GM18868 (cell line): Measurements from ENCODE around the gene TENM3.

Experiments used
- ATAC-seq: cut with Tn5 transposase; IDR thresholded peaks from one replicate; pipeline ENCODE4 v1.9.1; 2021; ENCODE audit warnings: mild to moderate bottlenecking, moderate library complexity; ENCODE audit not compliant: unreplicated experiment

The TENM3 gene

DNA sequence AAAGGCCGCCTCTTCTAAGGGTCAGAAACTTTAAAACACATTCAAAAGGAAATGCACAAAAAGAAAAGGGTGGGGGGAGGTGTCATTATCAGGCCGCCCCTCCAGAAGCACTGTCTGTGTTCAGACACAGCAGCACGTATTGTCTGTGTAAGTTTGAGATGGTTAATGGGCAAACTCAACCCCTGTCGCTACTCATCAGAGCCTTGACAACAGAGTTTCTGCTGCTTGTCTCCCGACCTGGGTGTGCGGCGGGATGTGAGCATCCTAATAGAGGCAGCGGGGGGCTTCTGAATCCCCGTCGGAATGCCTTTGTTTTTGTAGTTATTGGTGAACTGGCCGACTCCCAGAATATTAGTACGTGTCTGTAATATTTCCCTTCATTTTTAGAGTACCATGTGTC is 515.1 kb downstream of the TENM3 start:
- ATAC-seq, result no peak

DNA sequence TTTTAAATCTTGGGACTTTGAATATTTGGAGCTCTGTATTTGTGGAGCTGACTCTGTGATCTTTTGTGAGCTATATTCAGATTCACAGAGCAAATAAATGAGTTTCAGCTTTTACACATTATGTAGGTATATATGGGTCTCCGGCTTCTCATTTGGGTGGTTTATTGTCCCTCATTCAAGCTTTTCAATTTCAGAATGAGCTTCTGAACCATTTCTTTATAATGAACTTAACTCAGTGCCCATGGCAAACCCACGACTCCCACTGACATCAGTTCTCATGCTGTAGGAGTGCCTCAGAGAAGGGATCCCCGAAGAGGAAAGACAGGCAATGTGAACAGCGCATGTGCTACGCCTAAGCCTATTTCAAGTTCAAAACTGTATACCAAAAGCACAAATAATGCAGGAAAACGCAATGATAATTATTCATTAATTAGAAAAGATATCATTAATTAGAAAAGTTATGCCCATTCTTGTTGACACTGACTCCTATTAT is 517.4 kb downstream of the TENM3 start:
- no peak for ATAC-seq

DNA sequence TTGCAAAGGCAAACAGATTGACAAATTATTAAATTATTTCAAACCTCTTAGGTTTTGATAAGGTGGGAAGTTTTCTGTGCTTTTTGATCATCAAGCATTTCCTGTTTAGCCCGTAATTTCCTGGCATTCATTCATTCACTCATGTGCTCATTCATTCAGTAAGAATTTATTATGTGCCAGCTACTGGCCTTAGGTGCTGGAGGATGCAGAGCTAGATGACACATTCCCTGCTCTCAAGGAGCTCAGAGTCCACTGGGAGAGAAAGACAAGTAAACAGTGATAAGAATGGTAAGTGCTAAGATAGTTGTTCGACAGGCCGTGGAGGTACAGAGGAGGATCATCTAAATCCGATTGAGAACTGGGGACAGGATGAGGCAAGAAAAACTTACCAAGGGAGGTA is 520.9 kb downstream of the TENM3 start:
- no peak for ATAC-seq

DNA sequence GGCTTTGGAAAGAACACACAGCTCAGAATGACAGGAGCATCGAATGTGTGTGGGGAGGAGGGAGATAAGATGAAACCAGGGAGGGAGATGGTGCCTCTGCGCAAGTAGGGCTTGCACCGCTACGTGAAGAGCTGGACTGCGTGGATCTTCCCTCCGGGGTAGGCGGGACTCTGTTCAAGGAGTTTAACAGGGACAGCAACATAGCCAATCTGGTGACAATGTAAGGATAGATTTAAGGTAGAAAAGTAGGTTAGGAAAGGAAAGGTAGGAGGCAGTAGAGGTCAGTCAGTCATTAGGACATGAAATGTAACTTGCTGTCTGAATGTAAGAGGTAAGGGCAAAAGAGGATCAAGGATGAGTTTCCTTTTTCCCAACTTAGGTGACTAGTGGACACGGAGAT is 521.4 kb downstream of the TENM3 start:
- no peak for ATAC-seq

DNA sequence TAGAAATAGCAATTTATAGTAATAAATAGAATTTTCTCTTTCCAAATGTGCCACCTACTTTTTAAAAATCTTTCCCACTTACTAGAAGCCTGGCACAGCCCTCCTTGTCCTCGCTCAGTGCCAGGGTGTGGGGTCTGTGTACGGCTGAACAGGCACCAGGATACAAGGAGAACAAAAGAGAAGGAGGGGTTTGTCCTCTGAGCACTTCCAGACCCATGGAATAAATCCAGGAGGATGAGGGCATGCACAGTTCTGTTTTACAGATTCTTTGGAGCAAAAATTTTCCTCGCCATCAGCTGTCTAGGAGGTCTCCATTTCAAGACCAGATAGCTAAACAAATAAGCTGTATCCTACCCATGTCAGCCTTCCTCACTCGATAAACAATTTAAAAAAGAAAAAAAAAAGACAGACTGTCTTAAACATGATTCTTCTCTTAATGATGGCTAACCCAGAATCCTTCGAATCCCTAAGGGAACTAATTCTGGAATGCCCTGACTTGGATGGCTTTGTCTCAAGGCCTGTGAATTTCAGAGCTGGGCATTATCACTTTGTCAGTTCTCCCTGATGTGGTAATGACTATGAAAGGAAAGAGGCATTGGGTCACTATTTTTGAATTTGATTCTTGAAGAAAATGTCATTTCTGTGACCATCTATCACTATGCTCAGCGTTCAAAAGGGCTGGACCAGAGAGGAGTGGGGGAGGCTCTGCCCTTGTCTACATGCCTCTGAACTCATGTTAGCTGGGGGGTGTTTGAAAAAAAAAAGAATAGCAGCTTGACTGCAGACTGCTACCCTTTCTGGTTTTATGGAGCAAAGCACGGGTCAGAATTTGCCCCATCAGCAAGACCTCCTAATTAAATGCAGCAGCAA is 523.0 kb downstream of the TENM3 start:
- no peak for ATAC-seq

DNA sequence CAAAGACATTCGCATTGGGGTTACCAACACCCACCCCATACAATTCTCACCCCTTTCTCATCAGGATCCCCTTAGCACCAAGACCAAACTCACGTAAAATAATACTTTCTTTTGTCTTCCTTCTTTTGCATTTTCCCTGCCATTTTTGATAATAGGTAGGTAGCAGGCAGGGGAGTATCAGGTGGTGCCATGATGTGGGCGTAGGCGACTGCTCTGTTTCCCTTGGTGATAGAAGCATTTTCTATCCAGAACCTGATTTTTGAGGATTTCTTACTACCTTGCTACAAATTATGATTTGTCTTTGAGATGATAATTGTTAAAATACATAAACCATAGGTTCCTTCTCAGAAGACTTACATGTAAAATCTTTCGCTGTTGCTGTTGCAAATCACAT is 523.7 kb downstream of the TENM3 start:
- ATAC-seq, result no peak

DNA sequence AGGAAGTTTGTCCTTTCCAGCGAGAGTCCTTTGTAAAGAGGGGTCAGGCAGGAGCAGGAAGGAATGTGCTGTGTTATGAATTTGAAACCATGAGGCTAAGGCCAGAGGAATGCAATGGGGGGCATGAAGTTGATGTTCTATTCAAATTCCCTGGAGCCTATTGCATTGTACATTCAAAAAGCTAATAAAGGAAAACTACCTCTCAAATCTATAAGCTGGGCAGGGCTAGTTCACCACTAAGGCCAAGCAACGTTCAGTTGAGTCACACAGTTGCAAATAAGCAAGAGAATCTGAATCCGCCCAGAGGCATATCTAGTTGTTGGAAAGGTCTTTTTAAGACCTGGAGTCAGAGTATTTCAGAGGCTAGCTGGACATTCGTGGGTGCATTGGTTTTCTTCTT is 525.6 kb downstream of the TENM3 start:
- no peak for ATAC-seq

DNA sequence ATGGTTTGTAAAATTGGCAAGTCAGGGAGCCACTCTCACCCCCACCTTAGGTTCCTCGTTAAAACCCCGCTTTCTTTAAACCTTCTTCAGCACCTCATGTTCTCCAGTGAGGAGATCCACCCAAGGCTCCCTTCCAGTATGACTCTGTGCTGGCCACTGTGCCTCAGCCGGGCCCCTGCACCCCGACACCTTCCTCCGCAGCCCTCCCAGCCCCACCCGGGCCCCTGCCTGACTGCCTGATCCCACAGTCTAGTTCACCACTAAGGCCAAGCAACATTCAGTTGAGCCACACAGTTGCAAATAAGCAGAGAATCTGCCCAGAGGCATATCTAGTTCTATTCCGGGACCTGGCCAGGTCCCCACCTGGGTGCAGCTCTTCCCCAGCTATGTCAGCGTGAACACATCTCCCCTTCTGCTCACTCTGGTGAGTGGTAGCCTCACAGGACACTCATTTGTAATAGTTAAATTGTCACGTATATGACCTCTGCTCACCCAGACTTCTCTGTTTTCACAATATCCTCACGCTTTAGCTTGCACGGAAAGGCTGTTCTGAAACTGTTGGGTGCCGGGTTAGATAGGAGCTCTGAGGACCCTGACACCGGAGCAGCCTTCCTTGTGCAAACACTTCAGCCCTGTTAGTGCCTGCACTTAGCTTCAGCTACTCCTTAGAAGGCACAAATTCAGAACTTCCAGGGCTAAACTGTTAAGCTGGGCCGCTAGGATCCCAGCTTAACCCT is 527.2 kb downstream of the TENM3 start:
- ATAC-seq, result no peak

DNA sequence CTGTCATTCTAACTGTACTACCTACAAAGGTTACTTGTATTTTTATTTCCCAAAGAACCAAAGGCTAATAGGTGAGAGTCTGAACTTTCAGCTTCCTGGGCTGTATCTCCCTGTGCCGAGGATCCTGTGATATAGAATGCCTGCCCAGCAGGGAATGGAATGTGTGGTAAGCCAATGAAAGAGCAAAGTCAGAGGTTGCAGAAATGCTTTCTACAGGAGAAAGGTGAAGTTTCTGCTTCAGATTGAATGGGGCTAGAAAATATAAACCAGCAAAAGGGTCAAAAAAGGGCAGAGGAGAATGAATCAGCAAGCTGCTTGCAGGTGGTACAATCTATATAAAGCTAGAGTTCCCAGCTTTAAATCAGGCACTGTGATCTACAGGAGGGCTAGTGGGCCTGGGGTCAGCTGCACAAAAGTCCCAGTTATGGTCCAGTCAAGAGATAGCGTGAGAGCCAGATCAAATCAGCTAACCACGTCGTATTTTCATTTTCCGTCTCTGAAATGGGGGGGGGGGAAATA is 527.9 kb downstream of the TENM3 start:
- ATAC-seq, result no peak

DNA sequence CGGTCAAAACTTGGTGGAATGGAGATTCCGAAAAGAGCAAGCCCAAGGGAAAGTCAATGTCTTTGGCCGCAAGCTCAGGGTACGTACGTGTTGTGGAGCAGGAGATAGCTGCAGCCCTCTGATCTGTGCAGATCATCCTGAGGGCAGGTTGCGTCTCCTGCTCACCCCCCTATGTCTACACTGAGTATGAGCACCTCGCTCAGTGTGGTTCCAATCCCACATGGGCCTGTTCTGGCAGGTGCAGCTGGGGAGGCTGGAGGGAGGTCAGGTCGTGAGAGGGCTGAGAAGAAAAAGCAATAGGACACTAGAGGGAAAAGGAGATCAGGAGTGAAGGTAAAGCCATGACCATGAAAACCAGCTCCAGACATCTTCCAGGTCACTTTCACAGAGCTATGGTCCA is 531.9 kb downstream of the TENM3 start:
- no peak for ATAC-seq

DNA sequence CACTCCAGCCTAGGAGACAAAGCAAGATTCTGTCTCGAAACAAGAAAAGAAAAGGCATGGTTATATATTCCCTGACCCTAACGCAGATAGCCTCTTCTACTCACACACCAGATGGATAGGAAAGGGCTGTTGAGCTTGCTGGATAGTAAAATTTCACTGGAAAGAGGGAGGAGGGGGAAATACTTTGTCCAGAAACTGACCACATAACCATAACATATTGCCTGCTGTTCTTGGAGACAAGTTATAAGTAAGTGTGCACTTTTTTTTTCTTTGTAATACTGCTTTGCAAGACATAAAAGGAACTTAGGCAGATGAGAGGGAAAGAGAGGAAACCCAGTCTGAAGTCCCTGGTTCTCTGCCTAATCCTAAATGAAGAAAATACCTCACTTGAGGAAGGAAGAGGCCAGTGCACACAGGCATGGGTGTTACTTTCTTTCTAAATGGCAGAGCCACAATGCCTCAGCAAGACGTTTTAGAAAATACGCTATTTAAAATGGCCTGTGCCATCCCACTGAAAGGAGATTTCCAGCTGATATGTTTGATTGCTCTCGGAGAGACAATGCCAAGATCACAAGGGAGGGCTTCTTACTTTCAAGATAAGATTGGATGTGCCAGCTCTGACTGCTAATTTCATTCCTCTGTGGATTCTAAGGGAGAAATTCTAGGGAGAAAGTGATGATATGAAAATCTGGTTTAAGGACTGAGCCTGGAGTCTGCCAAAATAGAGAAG is 533.3 kb downstream of the TENM3 start:
- no peak for ATAC-seq

DNA sequence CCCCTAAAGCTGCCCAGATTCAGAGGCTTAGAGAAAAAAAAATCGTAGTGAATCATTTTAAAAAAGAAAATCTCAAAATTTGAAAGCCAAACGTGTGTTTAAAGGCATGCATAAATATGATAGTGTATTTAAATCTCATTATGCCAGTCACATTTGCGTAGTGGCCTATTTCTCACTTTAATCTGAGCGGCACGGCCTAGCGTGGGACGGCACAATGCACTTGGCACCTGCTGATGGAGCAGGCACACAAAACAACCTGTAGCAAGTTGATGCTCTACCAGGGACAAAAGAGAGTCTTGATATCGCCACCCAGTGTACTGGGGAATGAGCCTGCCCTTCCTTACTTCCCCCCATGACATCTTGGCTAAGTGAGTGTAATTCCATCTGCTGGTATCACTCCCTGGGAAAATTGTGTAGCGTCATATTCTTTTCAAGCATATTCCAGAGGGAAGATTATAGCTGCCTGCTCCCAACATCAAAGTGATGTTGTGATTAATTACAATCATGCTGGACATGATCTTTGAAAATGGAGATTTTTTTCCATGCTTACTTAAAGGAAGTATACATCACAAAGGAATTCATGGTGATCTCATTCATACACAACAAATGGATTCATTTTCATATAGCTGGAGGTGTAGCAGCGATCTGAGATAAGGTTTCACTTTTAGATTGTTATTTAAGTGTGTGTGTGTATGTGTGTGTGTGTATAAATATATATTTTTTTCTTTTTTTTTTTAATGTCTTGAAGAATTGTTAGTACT is 535.2 kb downstream of the TENM3 start:
- no peak for ATAC-seq

DNA sequence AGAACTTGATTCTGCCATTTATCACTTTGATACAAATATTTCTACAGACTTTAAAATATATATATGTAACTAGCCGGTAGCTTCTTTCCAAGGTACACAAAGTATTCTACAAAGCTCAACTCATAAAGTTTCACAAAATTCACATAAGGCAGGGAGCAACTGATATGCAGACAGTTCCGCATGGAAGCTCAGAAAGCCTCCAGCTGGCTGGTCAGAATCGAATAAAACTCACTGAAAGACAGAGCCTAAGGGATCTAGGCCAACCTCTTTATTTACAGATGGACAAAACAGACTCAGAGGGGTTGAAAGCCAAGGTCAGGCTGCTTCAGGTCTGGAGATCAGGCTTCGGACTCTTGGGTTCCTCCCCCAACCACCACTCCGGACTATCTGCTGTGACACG is 543.8 kb downstream of the TENM3 start:
- ATAC-seq, result no peak

DNA sequence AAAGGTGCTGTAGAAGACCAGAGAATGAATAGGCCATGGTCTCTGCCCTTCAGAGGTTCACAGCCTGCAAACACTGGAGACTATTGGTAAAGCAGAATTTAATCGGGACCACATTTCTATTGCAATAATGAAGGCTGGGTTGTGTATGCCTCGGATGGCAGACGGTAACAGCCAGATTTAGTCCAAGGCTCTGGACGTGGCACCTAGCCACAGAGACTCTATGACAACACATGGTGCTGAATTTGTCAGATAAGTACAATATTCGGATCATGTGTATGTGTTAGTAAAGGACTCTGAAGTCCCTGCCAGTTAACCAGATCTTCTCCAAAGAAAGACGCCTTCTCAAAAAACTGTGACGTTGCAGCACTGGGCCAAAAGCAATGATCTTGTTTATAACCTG is 545.0 kb downstream of the TENM3 start:
- no peak for ATAC-seq

DNA sequence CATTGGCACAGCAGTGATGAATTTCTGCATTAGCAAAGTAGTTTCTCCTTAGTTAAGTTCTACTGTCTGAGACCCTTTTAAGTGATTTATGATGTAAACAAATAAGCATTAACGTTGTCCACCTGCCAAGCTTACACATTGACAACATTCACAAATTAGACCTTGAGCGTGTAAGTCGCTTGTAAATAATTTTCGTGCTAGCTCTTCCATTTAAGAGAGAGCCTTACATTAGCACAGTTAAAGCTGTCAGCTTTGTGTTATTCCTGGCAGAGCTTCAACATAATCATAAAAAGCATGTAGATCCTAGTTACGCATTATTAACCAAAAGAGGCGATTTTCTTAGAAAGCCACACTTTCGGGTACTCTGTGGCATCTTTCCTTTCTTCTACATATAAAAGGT is 546.3 kb downstream of the TENM3 start:
- ATAC-seq, result no peak

DNA sequence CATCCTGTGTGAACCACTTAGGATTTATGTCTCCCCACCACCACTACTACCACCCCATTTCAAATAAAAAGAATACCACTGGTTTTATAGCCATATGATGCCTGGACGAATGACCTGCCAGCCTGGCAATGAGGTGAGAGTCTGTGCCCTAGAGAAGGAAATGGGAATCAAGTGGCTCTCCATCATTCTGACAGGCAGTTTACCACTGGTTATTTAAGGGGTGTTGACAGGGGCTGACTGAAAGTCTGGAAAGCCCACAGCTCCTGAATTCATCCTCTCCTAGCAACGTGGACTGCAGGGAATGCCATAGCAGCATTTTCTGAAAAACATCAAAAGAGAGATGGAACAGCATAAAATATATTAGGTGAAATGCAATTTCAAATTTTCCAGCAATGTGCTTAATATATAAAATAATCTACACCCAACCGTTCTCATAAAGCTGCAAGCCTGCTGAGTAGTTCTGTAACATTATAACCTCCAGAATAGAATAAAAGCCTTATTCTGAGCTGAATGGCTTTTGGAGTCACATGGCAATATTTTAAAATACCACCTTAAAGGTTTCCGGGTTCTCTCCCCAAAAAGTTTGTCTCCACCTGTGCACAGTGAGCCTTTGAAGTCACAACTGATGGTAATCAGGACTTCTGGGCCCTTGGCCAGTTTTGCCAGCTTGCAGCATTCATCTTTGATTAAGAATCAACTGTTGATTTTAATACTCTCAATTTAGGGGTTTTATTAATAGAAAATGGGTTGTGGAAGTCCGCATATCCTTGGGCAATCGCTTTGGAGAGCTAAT is 552.4 kb downstream of the TENM3 start:
- no peak for ATAC-seq

DNA sequence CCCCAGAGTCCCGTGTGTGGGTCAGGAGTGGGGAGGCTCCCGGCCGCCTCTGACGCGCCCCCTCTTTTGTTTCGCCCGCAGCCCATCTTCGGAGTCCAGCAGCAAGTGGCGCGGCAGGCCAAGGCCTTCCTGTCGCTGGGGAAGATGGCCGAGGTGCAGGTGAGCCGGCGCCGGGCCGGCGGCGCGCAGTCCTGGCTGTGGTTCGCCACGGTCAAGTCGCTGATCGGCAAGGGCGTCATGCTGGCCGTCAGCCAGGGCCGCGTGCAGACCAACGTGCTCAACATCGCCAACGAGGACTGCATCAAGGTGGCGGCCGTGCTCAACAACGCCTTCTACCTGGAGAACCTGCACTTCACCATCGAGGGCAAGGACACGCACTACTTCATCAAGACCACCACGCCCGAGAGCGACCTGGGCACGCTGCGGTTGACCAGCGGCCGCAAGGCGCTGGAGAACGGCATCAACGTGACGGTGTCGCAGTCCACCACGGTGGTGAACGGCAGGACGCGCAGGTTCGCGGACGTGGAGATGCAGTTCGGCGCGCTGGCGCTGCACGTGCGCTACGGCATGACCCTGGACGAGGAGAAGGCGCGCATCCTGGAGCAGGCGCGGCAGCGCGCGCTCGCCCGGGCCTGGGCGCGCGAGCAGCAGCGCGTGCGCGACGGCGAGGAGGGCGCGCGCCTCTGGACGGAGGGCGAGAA is 556.5 kb downstream of the TENM3 start:
- ATAC-seq, result no peak

DNA sequence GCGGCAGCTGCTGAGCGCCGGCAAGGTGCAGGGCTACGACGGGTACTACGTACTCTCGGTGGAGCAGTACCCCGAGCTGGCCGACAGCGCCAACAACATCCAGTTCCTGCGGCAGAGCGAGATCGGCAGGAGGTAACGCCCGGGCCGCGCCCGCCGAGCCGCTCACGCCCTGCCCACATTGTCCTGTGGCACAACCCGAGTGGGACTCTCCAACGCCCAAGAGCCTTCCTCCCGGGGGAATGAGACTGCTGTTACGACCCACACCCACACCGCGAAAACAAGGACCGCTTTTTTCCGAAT is 557.0 kb downstream of the TENM3 start:
- no peak for ATAC-seq

DNA sequence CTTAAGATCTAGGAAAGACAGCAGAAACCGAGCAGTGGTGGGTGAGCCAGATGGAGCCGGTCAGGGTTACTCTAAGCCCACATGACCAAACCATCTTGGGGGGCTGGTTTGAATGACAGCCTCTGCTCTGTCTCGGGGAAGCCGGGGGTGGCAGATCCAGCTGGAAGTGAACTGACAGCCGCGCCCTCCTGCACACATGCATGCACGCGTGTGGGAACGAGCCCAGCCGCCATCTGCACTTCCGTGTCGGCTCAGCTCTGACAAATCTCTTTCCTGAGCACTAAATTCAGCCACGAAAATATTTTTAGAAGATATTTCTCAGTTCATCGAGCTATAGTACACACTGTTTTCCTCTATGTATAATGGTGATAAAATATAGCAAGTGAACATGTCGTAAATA is 558.4 kb downstream of the TENM3 start:
- ATAC-seq, result no peak
